ENCODE measurements around the gene PATJ. TPM values are rescaled to one million over a fixed set of nuclear protein-coding genes. Genes with fewer than 3 reads are reported as not detected.

The PATJ gene
- total and polyA plus RNA-seq, 2 experiments from 2014 or later = 35.3 to 68.4 TPM

DNA sequence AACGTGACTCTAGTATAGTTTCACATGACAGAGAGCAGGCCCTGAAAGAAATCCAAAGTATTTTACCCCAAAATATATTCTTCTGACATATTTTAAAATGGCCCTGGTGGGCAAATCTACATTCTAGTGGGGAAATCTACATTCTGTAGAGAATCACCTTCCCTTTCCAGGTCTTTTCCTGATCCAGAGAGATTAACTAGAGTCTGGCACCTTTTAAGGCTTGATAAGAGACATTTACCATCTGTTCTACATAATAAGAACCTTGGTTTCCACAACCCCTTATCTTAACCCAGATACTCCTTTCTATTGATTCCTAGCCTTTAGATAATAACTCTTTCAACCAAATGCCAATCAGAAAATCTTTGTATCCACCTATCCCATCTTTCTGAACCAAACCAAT lies 435.3 kb downstream of the PATJ start:
- H3K4me3 Mint-ChIP-seq = peak overlapping the region; percentile 19; the same call in 1 of the 3 replicates
- no peak overlapping the region for H3K27ac Mint-ChIP-seq
- H3K36me3 Mint-ChIP-seq (ENCODE audit: low read depth) = no peaks in the 10 kb centered on the region
- H3K36me3 ChIP-seq (ENCODE audit: insufficient read depth) = no peaks in the 10 kb centered on the region
- H3K4me3 ChIP-seq = no peak overlapping the region
- peaks cover 4% of the 10 kb centered on the region; the same call in 1 of the 2 replicates for H3K9me2 ChIP-seq (ENCODE audit: insufficient read depth)
- H3K27ac ChIP-seq (ENCODE audit: low read depth) = peak overlapping the region; percentile 86
- peaks cover 57% of the 10 kb centered on the region for H3K4me1 ChIP-seq (ENCODE audit: insufficient read depth)
- no peaks in the 10 kb centered on the region for H3F3A ChIP-seq (replicated peaks; ENCODE audit: low read depth)
- ATAC-seq (no peak), DNase-seq (ENCODE audit: low spot score) (no peak)
- H3K9me3 Mint-ChIP-seq = 0 out of 3 replicates have a peak, but pooled peaks cover 3% of the 10 kb centered on the region
- peak overlapping the region; percentile 9 for H3K4me2 ChIP-seq
- H3K27me3 ChIP-seq (ENCODE audit: insufficient read depth) = no peaks in the 10 kb centered on the region
- H3K79me2 ChIP-seq (replicated peaks; ENCODE audit: insufficient read depth) = 0 out of 2 replicates have a peak, but pooled peaks cover 6% of the 10 kb centered on the region
- TF ChIP-seq POLR2AphosphoS5 (IDR thresholded peaks at IDR 0.05; ENCODE audit: low read depth) = no peak
- TF ChIP-seq, protein P1, sequence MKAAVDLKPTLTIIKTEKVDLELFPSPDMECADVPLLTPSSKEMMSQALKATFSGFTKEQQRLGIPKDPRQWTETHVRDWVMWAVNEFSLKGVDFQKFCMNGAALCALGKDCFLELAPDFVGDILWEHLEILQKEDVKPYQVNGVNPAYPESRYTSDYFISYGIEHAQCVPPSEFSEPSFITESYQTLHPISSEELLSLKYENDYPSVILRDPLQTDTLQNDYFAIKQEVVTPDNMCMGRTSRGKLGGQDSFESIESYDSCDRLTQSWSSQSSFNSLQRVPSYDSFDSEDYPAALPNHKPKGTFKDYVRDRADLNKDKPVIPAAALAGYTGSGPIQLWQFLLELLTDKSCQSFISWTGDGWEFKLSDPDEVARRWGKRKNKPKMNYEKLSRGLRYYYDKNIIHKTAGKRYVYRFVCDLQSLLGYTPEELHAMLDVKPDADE (IDR thresholded peaks at IDR 0.05) = no peak
- TF ChIP-seq STAT1 (IDR thresholded peaks at IDR 0.05; ENCODE audit: unreplicated experiment) = no peak
- TF ChIP-seq CREB1 (CRISPR knock-in tag; IDR thresholded peaks at IDR 0.05; ENCODE audit: low read depth) = no peak
- TF ChIP-seq ZNF462 (CRISPR knock-in tag; IDR thresholded peaks at IDR 0.05) = no peak
- no peak for TF ChIP-seq ZNF331 (CRISPR knock-in tag; IDR thresholded peaks at IDR 0.05; ENCODE audit: low read depth)
- TF ChIP-seq, protein P2, sequence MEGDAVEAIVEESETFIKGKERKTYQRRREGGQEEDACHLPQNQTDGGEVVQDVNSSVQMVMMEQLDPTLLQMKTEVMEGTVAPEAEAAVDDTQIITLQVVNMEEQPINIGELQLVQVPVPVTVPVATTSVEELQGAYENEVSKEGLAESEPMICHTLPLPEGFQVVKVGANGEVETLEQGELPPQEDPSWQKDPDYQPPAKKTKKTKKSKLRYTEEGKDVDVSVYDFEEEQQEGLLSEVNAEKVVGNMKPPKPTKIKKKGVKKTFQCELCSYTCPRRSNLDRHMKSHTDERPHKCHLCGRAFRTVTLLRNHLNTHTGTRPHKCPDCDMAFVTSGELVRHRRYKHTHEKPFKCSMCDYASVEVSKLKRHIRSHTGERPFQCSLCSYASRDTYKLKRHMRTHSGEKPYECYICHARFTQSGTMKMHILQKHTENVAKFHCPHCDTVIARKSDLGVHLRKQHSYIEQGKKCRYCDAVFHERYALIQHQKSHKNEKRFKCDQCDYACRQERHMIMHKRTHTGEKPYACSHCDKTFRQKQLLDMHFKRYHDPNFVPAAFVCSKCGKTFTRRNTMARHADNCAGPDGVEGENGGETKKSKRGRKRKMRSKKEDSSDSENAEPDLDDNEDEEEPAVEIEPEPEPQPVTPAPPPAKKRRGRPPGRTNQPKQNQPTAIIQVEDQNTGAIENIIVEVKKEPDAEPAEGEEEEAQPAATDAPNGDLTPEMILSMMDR (conservative IDR thresholded peaks at IDR 0.05; ENCODE audit: low read depth in 2 of 2) = no peak
- H3K27me3 Mint-ChIP-seq (ENCODE audit: insufficient read depth, low read depth, poor library complexity) = peaks cover 4% of the 10 kb centered on the region
- H3K4me1 Mint-ChIP-seq = peaks cover 72% of the 10 kb centered on the region
- no peak overlapping the region for H2AFZ ChIP-seq
- no peaks in the 10 kb centered on the region; the same call in 1 of the 2 replicates for H4K20me1 ChIP-seq (replicated peaks; ENCODE audit: insufficient read depth)
